GM12878 (cell line): Measurements from ENCODE around the gene ANKRD1. TPM values are rescaled to one million over a fixed set of nuclear protein-coding genes. Genes with fewer than 3 reads are reported as not detected.

Experiments used
- ATAC-seq: fragments of 200-7000 bp; cut with Tn5 transposase; 3 replicates; pipeline ENCODE4 v1.9.1; 2020; ENCODE audit warnings: mild to moderate bottlenecking, moderate library complexity
- Bru-seq: library from RNA; stranded (reverse); fragments of 400-500 nt; gene quantifications from one replicate; lab custom pipeline; 2021; lab: Mats Ljungman, UMichigan
- BruChase-seq, 2 experiments: library from RNA; stranded (reverse); fragments of 400-500 nt; gene quantifications; one replicate each; lab custom pipeline; 2021; lab: Mats Ljungman, UMichigan
- BruUV-seq: library from RNA; stranded (reverse); fragments of 400-500 nt; replicated peaks from 2 replicates; lab custom pipeline; 2021; lab: Mats Ljungman, UMichigan
- CTCF ChIA-PET: fragments of 300-600 bp; sonication (Branson Sonifier 250); formaldehyde crosslinking; extraction: SDS; loops from one replicate; lab custom pipeline; 2021; ENCODE audit warnings: inconsistent platforms; lab: Yijun Ruan, JAX
- POLR2A ChIA-PET: fragments of 350-600 bp; formaldehyde crosslinking; extraction: SDS; loops from one replicate; lab custom pipeline; 2021; ENCODE audit warnings: inconsistent platforms; lab: Charles Lee
- RAD21 ChIA-PET: fragments of 300-600 bp; sonication (Branson Sonifier 250); formaldehyde crosslinking; loops from one replicate; lab custom pipeline; 2023; ENCODE audit warnings: antibody characterized with exemption; ENCODE audit not compliant: unreplicated experiment; lab: Charles Lee
- SMC1A ChIA-PET: fragments of 300-600 bp; sonication (Branson Sonifier 250); formaldehyde crosslinking; loops from one replicate; lab custom pipeline; 2023; ENCODE audit not compliant: unreplicated experiment, uncharacterized antibody; lab: Charles Lee
- DNase-seq: peaks from one replicate; pipeline ENCODE4 v3.0.0-alpha.2; 2011; ENCODE audit warnings: low read depth, low spot score
- FAIRE-seq: peaks from 3 replicates; lab custom pipeline; 2011; peaks lifted over from hg19 to GRCh38; lab: Jason Lieb, UNC
- H2AFZ ChIP-seq: 2 replicates; pipeline ENCODE4 v1.6.0; 2011; ENCODE audit warnings: low read depth, low read length, control low read depth; ENCODE audit not compliant: control insufficient read depth
- H3K27ac ChIP-seq: 2 replicates; pipeline ENCODE4 v1.5.1; 2011; ENCODE audit warnings: control low read depth; ENCODE audit not compliant: control insufficient read depth, insufficient read depth
- H3K27me3 ChIP-seq, 2 experiments: replicated peaks in 1 of 2; 2 replicates each; pipeline versions ENCODE4 v1.6.0 to v1.6.1; 2011; ENCODE audit warnings: low read length in 1 of 2; ENCODE audit not compliant: control insufficient read depth in 2 of 2, insufficient read depth in 2 of 2
- H3K36me3 ChIP-seq, 2 experiments: 2 replicates each; pipeline ENCODE4 v1.5.1; 2011; ENCODE audit warnings: low read length in 1 of 2; ENCODE audit not compliant: control insufficient read depth in 2 of 2, insufficient read depth in 2 of 2
- H3K4me1 ChIP-seq: 2 replicates; pipeline ENCODE4 v1.6.1; 2011; ENCODE audit warnings: mild to moderate bottlenecking, low read length, moderate library complexity, mixed read lengths; ENCODE audit not compliant: control insufficient read depth, insufficient read depth
- H3K4me2 ChIP-seq: 2 replicates; pipeline ENCODE4 v1.6.0; 2011; ENCODE audit warnings: control low read depth; ENCODE audit not compliant: control insufficient read depth, insufficient read depth
- H3K4me3 ChIP-seq: fragments of 200-600 bp; sonication (generic); 2 replicates; pipeline ENCODE4 v1.5.1; 2016
- H3K79me2 ChIP-seq: 2 replicates; pipeline ENCODE4 v1.6.0; 2011; ENCODE audit warnings: low read length; ENCODE audit not compliant: control insufficient read depth, insufficient read depth
- H3K9ac ChIP-seq: 2 replicates; pipeline ENCODE4 v1.8.0; 2011; ENCODE audit warnings: low read length, control low read depth, mixed read lengths; ENCODE audit not compliant: control insufficient read depth, insufficient read depth
- H3K9me3 ChIP-seq: replicated peaks from 3 replicates; pipeline ENCODE4 v1.5.1; 2011; ENCODE audit warnings: mild to moderate bottlenecking, low read length; ENCODE audit not compliant: control insufficient read depth, insufficient read depth
- H4K20me1 ChIP-seq: 2 replicates; pipeline ENCODE4 v1.6.0; 2011; ENCODE audit not compliant: control insufficient read depth, insufficient read depth
- BCL11A ChIP-seq: IDR thresholded peaks from 2 replicates; pipeline ENCODE4 v1.6.1; 2011; ENCODE audit warnings: low read depth, low read length
- MYC ChIP-seq: IDR thresholded peaks from 2 replicates; pipeline ENCODE4 v1.6.1; 2011; ENCODE audit warnings: mild to moderate bottlenecking, low read length, moderate library complexity, inconsistent platforms; ENCODE audit not compliant: insufficient read depth, insufficient replicate concordance, insufficient read length, severe bottlenecking
- NFIC ChIP-seq: IDR thresholded peaks from 2 replicates; pipeline ENCODE4 v1.6.1; 2012; ENCODE audit warnings: low read depth, mild to moderate bottlenecking, inconsistent platforms, low read length, moderate library complexity
- NFYB ChIP-seq: IDR thresholded peaks from 2 replicates; pipeline ENCODE4 v1.6.1; 2011; ENCODE audit warnings: low read depth, mild to moderate bottlenecking, low read length, improper control_type of control experiment, moderate library complexity; ENCODE audit not compliant: insufficient read depth
- SIN3A ChIP-seq: IDR thresholded peaks from 2 replicates; pipeline ENCODE4 v1.6.1; 2012; ENCODE audit warnings: low read depth, low read length, improper control_type of control experiment
- STAT1 ChIP-seq: fragments of 450-650 bp; conservative IDR thresholded peaks from 2 replicates; pipeline ENCODE4 v1.6.1; 2014; ENCODE audit warnings: antibody characterized with exemption, mild to moderate bottlenecking
- ZSCAN29 ChIP-seq: fragments of 450-650 bp; IDR thresholded peaks from 2 replicates; pipeline ENCODE4 v1.6.1; 2017; ENCODE audit warnings: mild to moderate bottlenecking, moderate library complexity
- WGBS: methylation state at CpG from one replicate; pipeline ENCODE4 v1.1.6; 2016; ENCODE audit warnings: low lambda C conversion rate; ENCODE audit not compliant: insufficient replicate concordance, insufficient coverage; ENCODE audit errors: missing lambda C conversion rate; 5-methylcytosine and 5-hydroxymethylcytosine counted together
- in situ Hi-C: fragments of 300-500 bp; cut with MboI; formaldehyde crosslinking; loops from 9 replicates; pipeline ENCODE4 v1.14.3; 2018; ENCODE audit warnings: mixed read lengths
- intact Hi-C: fragments of 100-400 bp; cut with micrococcal nuclease; formaldehyde crosslinking; loops from one replicate; pipeline ENCODE4 v1.14.2; 2022; ENCODE audit not compliant: unreplicated experiment
- long read RNA-seq, 2 experiments: library from polyadenylated mRNA; unstranded; transcript quantifications; one replicate each; pipeline ENCODE4 v2.0.0, GENCODE V29; 2019 to 2020
- polyA minus RNA-seq, 3 experiments: library from RNA; depleted of rRNA, polyadenylated mRNA; stranded (reverse); fragments of >200 nt; gene quantifications; 2 replicates each; pipeline ENCODE4 v1.2.3, GENCODE V29; 2011
- polyA plus RNA-seq, 11 experiments: library from polyadenylated mRNA; depleted of rRNA in 4 of 11; unstranded in 6 of 11; stranded (reverse) in 5 of 11; fragments of >200 nt; fragmentation: Nextera tagmentation in 4 of 11; fragmentation: Illumina TruSeq in 1 of 11; extraction: Ambion mirVana in 4 of 11; extraction: Trizol in 1 of 11; gene quantifications; 1 replicate in 1 of 11; 2 replicates in 10 of 11; pipeline versions ENCODE4 v1.2.1 to v1.2.3, GENCODE V29; 2011 to 2016; ENCODE audit warnings: inconsistent platforms in 2 of 11, missing spikeins in 2 of 11, low read depth in 1 of 11
- total RNA-seq, 4 experiments: library from RNA; depleted of rRNA in 3 of 4; stranded (reverse); fragments of >200 nt in 3 of 4; fragmentation: Illumina TruSeq in 1 of 4; extraction: Trizol in 1 of 4; gene quantifications; 2 replicates each; pipeline versions ENCODE4 v1.2.1 to v1.2.3, GENCODE V29; 2013 to 2021
- TF ChIP-seq, protein P1 (sequence below): fragments of 450-650 bp; IDR thresholded peaks from 2 replicates; pipeline ENCODE4 v1.6.1; 2016; ENCODE audit warnings: mild to moderate bottlenecking, moderate library complexity, borderline replicate concordance

Gene ANKRD1
- not detected in 2 replicates for total RNA-seq (2013; cell fraction: nucleolus; rRNA removed)
- total RNA-seq (2014; rRNA removed) (not detected in 2 replicates), total RNA-seq (2014; rRNA removed; fragmentation: Illumina TruSeq; extraction: Trizol) (not detected in 2 replicates), total RNA-seq (2021) (not detected in 2 replicates), polyA plus RNA-seq (2011; rRNA removed) (not detected in 2 replicates), polyA plus RNA-seq (2014; fragmentation: Illumina TruSeq; extraction: Trizol) (0.11 TPM in 1 of 2 replicates, not detected in the other), polyA plus RNA-seq (2014; fragmentation: Nextera tagmentation; extraction: Ambion mirVana) (not detected), polyA plus RNA-seq (2014; rRNA removed) (not detected in 2 replicates), polyA plus RNA-seq (2016; fragmentation: Nextera tagmentation; extraction: Ambion mirVana) (not detected), polyA minus RNA-seq (2011; rRNA and poly(A)+ RNA removed) (not detected in 2 replicates), Bru-seq, nascent RNA (percentile 12 among the genes with signal in this experiment), BruChase-seq, experiment 1, labeled RNA remaining after a 6-hour chase (percentile 21 among the genes with signal in this experiment), BruChase-seq, experiment 2, labeled RNA remaining after a 2-hour chase (not detected)
- not detected for polyA plus RNA-seq (2011; ENCODE audit: low read depth)
- 0.03 TPM in 1 of 2 replicates, not detected in the other for polyA plus RNA-seq (2011; cell fraction: cytosol; rRNA removed)
- polyA plus RNA-seq (2011; cell fraction: nucleus; rRNA removed) = 0.04 TPM in 1 of 2 replicates, not detected in the other
- not detected in 2 replicates for polyA plus RNA-seq (2012)
- not detected in 2 replicates for polyA minus RNA-seq (2011; cell fraction: cytosol; rRNA and poly(A)+ RNA removed)
- not detected in 2 replicates for polyA minus RNA-seq (2011; cell fraction: nucleus; rRNA and poly(A)+ RNA removed)
- long read RNA-seq, experiment 1 = 0 reads
- long read RNA-seq, experiment 2 = 0 reads

DNA sequence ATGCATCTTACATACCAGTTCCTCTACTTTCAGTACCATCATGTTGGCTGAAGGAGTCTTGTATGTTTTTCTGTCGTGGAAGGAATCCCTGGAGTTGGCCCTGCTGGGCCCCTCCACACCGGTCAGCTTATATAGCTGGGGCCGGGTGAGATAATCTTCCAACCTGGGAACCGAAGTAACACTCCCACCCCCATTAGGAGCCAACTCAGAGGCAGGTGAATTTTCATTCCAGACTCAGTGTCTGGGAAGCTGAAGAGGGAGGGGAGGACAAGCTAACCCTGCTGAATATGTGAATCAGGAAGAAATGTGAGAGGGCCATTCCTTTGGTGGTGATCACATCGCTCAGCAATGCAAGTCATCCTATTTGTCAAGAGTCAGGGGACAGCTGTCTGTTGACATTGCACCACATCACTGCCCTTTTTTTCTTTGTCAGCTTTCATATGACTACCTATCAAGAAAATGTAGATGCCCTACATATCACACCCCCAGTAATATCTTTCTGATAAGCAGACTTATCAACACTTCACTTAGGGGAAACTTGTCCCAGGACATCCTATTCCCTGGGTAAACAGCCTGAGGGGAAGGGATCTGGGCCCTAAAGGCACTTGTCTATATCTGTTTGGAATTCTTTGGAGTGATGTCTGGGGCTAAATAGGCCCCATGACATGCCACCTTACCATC is at the start of gene ANKRD1:
Gene ANKRD1 (minus strand): TSS at position 102 of the 681 bp plus-strand sequence. CDS start 60 bp downstream, at position 42.
- Histone ChIP-seq H3K4me2 (no peak within 1 kb of the TSS), H3K27me3 (no peaks in the 10 kb centered on the region), H3K9me3 (no peaks in the 10 kb centered on the region), H3K36me3 (no peaks in the 10 kb centered on the region), H3K27ac (no peak within 1 kb of the TSS), H3K4me1 (no peaks in the 10 kb centered on the region), H2AFZ (no peak within 1 kb of the TSS), H4K20me1 (no peaks in the 10 kb centered on the region), H3K79me2 (no peaks in the 10 kb centered on the region), H3K9ac (no peak within 1 kb of the TSS), H3K4me3 (no peak within 1 kb of the TSS)
- 77% methylated on average over 5 of the region's 5 CpGs for WGBS
- BruUV-seq = no TSS peak
- TF ChIP-seq MYC (no peak), BCL11A (no peak), ZSCAN29 (no peak), SIN3A (no peak), STAT1 (no peak), NFYB (no peak), NFIC (no peak)
- TF ChIP-seq, protein P1, sequence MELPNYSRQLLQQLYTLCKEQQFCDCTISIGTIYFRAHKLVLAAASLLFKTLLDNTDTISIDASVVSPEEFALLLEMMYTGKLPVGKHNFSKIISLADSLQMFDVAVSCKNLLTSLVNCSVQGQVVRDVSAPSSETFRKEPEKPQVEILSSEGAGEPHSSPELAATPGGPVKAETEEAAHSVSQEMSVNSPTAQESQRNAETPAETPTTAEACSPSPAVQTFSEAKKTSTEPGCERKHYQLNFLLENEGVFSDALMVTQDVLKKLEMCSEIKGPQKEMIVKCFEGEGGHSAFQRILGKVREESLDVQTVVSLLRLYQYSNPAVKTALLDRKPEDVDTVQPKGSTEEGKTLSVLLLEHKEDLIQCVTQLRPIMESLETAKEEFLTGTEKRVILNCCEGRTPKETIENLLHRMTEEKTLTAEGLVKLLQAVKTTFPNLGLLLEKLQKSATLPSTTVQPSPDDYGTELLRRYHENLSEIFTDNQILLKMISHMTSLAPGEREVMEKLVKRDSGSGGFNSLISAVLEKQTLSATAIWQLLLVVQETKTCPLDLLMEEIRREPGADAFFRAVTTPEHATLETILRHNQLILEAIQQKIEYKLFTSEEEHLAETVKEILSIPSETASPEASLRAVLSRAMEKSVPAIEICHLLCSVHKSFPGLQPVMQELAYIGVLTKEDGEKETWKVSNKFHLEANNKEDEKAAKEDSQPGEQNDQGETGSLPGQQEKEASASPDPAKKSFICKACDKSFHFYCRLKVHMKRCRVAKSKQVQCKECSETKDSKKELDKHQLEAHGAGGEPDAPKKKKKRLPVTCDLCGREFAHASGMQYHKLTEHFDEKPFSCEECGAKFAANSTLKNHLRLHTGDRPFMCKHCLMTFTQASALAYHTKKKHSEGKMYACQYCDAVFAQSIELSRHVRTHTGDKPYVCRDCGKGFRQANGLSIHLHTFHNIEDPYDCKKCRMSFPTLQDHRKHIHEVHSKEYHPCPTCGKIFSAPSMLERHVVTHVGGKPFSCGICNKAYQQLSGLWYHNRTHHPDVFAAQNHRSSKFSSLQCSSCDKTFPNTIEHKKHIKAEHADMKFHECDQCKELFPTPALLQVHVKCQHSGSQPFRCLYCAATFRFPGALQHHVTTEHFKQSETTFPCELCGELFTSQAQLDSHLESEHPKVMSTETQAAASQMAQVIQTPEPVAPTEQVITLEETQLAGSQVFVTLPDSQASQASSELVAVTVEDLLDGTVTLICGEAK = no peak
- DNase-seq = no peak
- CTCF ChIA-PET = interaction anchor here (0.7 to 4.1 kb wide), 5 partner anchors 9 to 330 kb away, joined by 3 to 22 read pairs (median 3); no protein-coding TSS in a partner anchor
- no peak for FAIRE-seq
- POLR2A ChIA-PET = interaction anchor here (1.7 kb wide), 1 partner anchor 83 kb away, joined by 4 read pairs; no protein-coding TSS in a partner anchor
- ATAC-seq = no peak
- SMC1A ChIA-PET = interaction anchor here (1.3 to 1.6 kb wide), 3 partner anchors 9 to 329 kb away, joined by 3 to 5 read pairs (median 4); no protein-coding TSS in a partner anchor
- in situ Hi-C loops (no loop called here), intact Hi-C loops (no loop called here)
- RAD21 ChIA-PET = interaction anchor here (5.4 kb wide), 1 partner anchor 328 kb away, joined by 36 read pairs; no protein-coding TSS in a partner anchor
